Caco-2 (cell line): Measurements from ENCODE around the gene XRCC3. TPM values are rescaled to one million over a fixed set of nuclear protein-coding genes. Genes with fewer than 3 reads are reported as not detected.

Experiments
- BruUV-seq: library from RNA; stranded (reverse); fragments of 400-500 nt; replicated peaks from 2 replicates; lab custom pipeline; 2021; lab: Mats Ljungman, UMichigan
- CTCF ChIA-PET: fragments of 300-600 bp; sonication (Branson Sonifier 250); formaldehyde crosslinking; loops from one replicate; lab custom pipeline; 2022; ENCODE audit warnings: antibody characterized with exemption; lab: Charles Lee
- POLR2A ChIA-PET: fragments of 300-600 bp; sonication (Branson Sonifier 250); formaldehyde crosslinking; loops from one replicate; lab custom pipeline; 2022; ENCODE audit warnings: antibody characterized with exemption; lab: Charles Lee
- DNase-seq, 2 experiments: peaks; one replicate each; pipeline versions ENCODE4 v3.0.0 to v3.0.0-alpha.2; 2020 to 2022
- H3K27me3 ChIP-seq: replicated peaks from 2 replicates; pipeline ENCODE4 v1.6.0; 2011; ENCODE audit warnings: low read length; ENCODE audit not compliant: control insufficient read depth, insufficient read depth
- H3K36me3 ChIP-seq: 2 replicates; pipeline ENCODE4 v1.5.1; 2011; ENCODE audit warnings: low read length; ENCODE audit not compliant: control insufficient read depth, insufficient read depth
- H3K4me1 ChIP-seq: fragments of 250-450 bp; sonication (Bioruptor Pico); 2 replicates; pipeline ENCODE4 v1.5.1; 2020; ENCODE audit warnings: mild to moderate bottlenecking
- H3K4me3 ChIP-seq: 2 replicates; pipeline ENCODE4 v1.5.1; 2011; ENCODE audit warnings: low read depth, mild to moderate bottlenecking, control low read depth, low read length
- H3K9me3 ChIP-seq: fragments of 250-450 bp; sonication (Bioruptor Pico); 2 replicates; pipeline ENCODE4 v1.5.1; 2020; ENCODE audit warnings: mild to moderate bottlenecking, moderate library complexity
- H3K27ac Mint-ChIP-seq: one replicate; pipeline ENCODE4 v1.8.0; 2022; ENCODE audit warnings: mixed read lengths; ENCODE audit not compliant: unreplicated experiment
- H3K27me3 Mint-ChIP-seq: one replicate; pipeline ENCODE4 v1.8.0; 2022; ENCODE audit warnings: mixed read lengths; ENCODE audit not compliant: insufficient read depth, unreplicated experiment
- H3K36me3 Mint-ChIP-seq: one replicate; pipeline ENCODE4 v1.8.0; 2022; ENCODE audit warnings: mild to moderate bottlenecking, mixed read lengths; ENCODE audit not compliant: insufficient read depth, unreplicated experiment
- H3K4me1 Mint-ChIP-seq: one replicate; pipeline ENCODE4 v1.8.0; 2022; ENCODE audit warnings: low read depth, mixed read lengths; ENCODE audit not compliant: unreplicated experiment
- H3K4me3 Mint-ChIP-seq: one replicate; pipeline ENCODE4 v1.8.0; 2022; ENCODE audit warnings: mild to moderate bottlenecking, moderate library complexity, mixed read lengths; ENCODE audit not compliant: unreplicated experiment
- H3K9me3 Mint-ChIP-seq: one replicate; pipeline ENCODE4 v1.8.0; 2022; ENCODE audit warnings: mixed read lengths; ENCODE audit not compliant: unreplicated experiment
- intact Hi-C: fragments of 100-400 bp; cut with micrococcal nuclease; formaldehyde crosslinking; loops from one replicate; pipeline ENCODE4 v1.10.0; 2022; ENCODE audit not compliant: unreplicated experiment
- total RNA-seq: library from RNA; stranded (reverse); gene quantifications from 2 replicates; pipeline ENCODE4 v1.2.3, GENCODE V29; 2022
- TF ChIP-seq, protein P1 (sequence below), 2 experiments: fragments of 200-600 bp in 1 of 2; IDR thresholded peaks; 1 replicate in 1 of 2; 2 replicates in 1 of 2; pipeline versions ENCODE4 v1.5.1 to v1.8.0; 2011 to 2022; ENCODE audit warnings: antibody characterized with exemption in 1 of 2, control low read depth in 1 of 2, inconsistent platforms in 1 of 2, low read depth in 1 of 2, low read length in 1 of 2, mild to moderate bottlenecking in 1 of 2, moderate library complexity in 1 of 2; ENCODE audit not compliant: insufficient read depth in 1 of 2, severe bottlenecking in 1 of 2, unreplicated experiment in 1 of 2

The XRCC3 gene
- total RNA-seq, 1 experiment from 2014 or later, result 44.0 TPM

DNA sequence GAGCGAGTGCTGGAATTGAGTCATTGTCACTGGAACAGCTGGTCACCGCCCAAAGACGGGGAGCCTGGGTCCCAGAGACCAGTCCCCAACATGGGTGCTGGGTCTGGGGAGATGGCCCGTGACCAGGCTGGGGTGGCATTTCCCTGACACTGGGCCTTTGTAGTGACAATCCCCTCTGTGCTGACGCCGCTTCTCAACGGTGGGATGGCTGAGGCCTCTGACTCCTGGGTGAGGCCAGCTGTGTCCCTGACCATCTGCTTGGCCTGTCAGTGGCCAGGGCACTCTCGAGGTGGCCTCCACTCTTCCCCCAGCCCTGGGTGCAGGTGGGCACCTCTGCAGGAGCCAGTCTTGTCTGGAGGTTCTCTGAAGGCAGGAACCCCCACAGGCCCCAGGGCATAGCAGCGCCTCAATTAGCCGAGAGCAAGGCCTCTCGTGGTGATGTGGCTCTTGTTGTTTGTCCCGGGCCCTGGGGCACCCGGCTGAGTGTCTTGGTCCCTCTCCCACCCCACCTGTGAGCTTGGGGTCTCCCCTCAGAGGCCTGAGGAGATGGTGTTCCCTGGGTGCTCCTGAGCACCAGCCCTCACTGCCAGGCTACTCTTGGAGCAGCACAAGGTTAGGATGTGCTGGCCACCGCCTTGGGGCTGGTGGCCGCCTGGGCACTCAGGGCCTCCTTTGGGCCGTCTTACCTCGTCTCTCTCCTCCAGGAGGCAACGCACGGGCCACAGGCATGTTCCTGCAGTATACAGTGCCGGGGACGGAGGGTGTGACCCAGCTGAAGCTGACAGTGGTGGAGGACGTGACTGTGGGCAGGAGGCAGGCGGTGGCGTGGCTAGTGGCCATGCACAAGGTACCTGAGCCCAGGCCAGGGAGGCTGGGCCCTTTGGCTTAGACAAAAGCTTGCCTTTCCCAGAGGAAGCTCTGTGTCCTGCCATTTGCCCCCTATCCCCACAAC, 16.9 kb upstream of the XRCC3 start:
- Mint-ChIP-seq H3K4me3 (no peak overlapping the region), H3K27me3 (no peaks in the 10 kb centered on the region), H3K27ac (no peak overlapping the region), H3K36me3 (peaks cover 33% of the 10 kb centered on the region), H3K4me1 (no peaks in the 10 kb centered on the region), H3K9me3 (no peaks in the 10 kb centered on the region)
- DNase-seq, result no peak
- TF ChIP-seq, protein P1, sequence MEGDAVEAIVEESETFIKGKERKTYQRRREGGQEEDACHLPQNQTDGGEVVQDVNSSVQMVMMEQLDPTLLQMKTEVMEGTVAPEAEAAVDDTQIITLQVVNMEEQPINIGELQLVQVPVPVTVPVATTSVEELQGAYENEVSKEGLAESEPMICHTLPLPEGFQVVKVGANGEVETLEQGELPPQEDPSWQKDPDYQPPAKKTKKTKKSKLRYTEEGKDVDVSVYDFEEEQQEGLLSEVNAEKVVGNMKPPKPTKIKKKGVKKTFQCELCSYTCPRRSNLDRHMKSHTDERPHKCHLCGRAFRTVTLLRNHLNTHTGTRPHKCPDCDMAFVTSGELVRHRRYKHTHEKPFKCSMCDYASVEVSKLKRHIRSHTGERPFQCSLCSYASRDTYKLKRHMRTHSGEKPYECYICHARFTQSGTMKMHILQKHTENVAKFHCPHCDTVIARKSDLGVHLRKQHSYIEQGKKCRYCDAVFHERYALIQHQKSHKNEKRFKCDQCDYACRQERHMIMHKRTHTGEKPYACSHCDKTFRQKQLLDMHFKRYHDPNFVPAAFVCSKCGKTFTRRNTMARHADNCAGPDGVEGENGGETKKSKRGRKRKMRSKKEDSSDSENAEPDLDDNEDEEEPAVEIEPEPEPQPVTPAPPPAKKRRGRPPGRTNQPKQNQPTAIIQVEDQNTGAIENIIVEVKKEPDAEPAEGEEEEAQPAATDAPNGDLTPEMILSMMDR (IDR thresholded peaks at IDR 0.05; ENCODE audit: insufficient read depth in 1 of 2, low read depth in 1 of 2, low read length in 1 of 2, severe bottlenecking in 1 of 2, unreplicated experiment in 1 of 2), result no peak
- Histone ChIP-seq H3K4me3 (no peak overlapping the region), H3K27me3 (no peaks in the 10 kb centered on the region), H3K9me3 (no peaks in the 10 kb centered on the region), H3K36me3 (no peaks in the 10 kb centered on the region; the same call in 1 of the 2 replicates), H3K4me1 (no peaks in the 10 kb centered on the region)
- ChIA-PET CTCF (no interaction called here), POLR2A (no interaction called here)
- intact Hi-C loops, result no loop called here
- no TSS peak for BruUV-seq

DNA sequence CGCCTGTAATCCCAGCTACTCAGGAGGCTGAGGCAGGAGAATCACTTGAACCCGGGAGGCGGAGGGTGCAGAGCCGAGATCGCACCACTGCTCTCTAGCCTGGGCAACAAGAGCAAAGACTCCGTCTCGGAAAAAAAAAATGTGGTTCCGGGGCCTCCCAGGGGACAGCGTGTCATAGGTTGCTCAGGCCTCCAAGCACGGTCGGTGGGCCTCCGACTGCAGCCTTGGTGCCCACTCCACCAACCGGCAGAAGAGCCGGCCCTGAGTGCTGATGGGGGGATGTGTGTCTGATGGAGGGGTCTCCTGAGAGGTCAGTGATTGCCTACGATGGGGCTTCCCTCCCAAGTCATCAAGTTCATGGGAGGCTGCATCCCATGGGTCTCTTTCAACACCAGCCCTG, 16.2 kb upstream of the XRCC3 start:
- Mint-ChIP-seq H3K27ac (no peak overlapping the region), H3K27me3 (no peaks in the 10 kb centered on the region), H3K4me1 (no peaks in the 10 kb centered on the region), H3K9me3 (no peaks in the 10 kb centered on the region), H3K36me3 (peaks cover 33% of the 10 kb centered on the region), H3K4me3 (no peak overlapping the region)
- POLR2A ChIA-PET, result no interaction called here
- no peak for DNase-seq
- no peaks in the 10 kb centered on the region for H3K9me3 ChIP-seq
- CTCF ChIA-PET, result no interaction called here
- intact Hi-C loops, result no loop called here
- no peaks in the 10 kb centered on the region for H3K4me1 ChIP-seq
- no TSS peak for BruUV-seq
- TF ChIP-seq, protein P1 (IDR thresholded peaks at IDR 0.05; ENCODE audit: insufficient read depth in 1 of 2, low read depth in 1 of 2, low read length in 1 of 2, severe bottlenecking in 1 of 2, unreplicated experiment in 1 of 2), result no peak
- H3K36me3 ChIP-seq, result peaks cover under 1% of the 10 kb centered on the region; the same call in 1 of the 2 replicates
- no peaks in the 10 kb centered on the region for H3K27me3 ChIP-seq
- no peak overlapping the region for H3K4me3 ChIP-seq

DNA sequence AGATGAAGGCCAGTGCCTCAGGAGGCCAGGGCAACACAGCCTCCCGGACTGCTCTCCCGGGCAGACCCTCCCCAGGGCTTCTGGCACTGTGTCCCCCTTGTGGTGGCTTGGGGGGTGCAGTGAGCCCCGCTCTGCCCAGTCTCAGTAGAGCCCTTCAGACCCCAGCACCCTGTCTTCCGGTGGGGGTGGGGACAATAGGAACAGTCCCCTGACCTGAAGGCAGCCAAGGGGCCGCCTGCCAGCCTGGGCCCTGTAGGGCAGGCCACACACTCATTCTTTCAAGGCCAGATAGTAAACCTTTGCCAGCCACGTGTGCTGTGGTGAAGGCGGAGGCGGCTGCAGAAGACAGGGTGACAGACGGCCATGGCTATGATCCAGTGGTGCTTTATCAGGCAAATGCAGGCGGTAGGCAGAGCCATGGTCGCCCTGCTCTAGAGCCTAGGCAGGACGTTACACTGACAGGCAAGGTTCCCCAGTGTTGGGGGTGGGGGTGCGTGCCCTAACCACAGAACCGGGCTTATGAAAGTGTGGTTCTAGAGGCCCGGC, 15.3 kb upstream of the XRCC3 start:
- Histone ChIP-seq H3K36me3 (peaks cover 2% of the 10 kb centered on the region; the same call in 1 of the 2 replicates), H3K9me3 (no peaks in the 10 kb centered on the region), H3K4me1 (no peaks in the 10 kb centered on the region), H3K4me3 (no peak overlapping the region), H3K27me3 (no peaks in the 10 kb centered on the region)
- TF ChIP-seq, protein P1 (IDR thresholded peaks at IDR 0.05; ENCODE audit: insufficient read depth in 1 of 2, low read depth in 1 of 2, low read length in 1 of 2, severe bottlenecking in 1 of 2, unreplicated experiment in 1 of 2), result peak in 1 of 2 experiments; percentile 14
- intact Hi-C loops, result no loop called here
- Mint-ChIP-seq H3K27me3 (no peaks in the 10 kb centered on the region), H3K4me1 (no peaks in the 10 kb centered on the region), H3K9me3 (no peaks in the 10 kb centered on the region), H3K4me3 (no peak overlapping the region), H3K36me3 (peaks cover 33% of the 10 kb centered on the region), H3K27ac (no peak overlapping the region)
- BruUV-seq, result no TSS peak
- no peak for DNase-seq
- ChIA-PET CTCF (no interaction called here), POLR2A (no interaction called here)
